Left renal pelvis (tissue), 4 donors: ENCODE data around the gene SEC24D. TPM values are rescaled to one million over a fixed set of nuclear protein-coding genes. Genes with fewer than 3 reads are reported as not detected.
"Not testable (repeated sequence)": the region's sequence is repeated elsewhere in the genome, so short reads cannot be mapped to it uniquely, and the experiment has no call there.

Source experiments
- DNase-seq, 4 donors: peaks; one replicate each; pipeline ENCODE4 v3.0.0-alpha.2; 2013; ENCODE audit warnings: low read depth in 4 of 4, low spot score in 3 of 4
- polyA plus RNA-seq, 4 donors: library from polyadenylated mRNA; unstranded; fragments of 120-200 nt; gene quantifications; one replicate each; pipeline ENCODE4 v1.2.1, GENCODE V29; 2013; ENCODE audit not compliant: insufficient read length in 4 of 4

The SEC24D gene
- polyA plus RNA-seq, 4 donors: 35.0 to 80.2 (median 47.3) TPM

GRCh38 chr4:118811832-118812231 lies 24.1 kb downstream of the SEC24D start:
- DNase-seq: no peak

- no peak for DNase-seq
Observed at GRCh38 chr4:118810991-118811764, 24.7 kb downstream of the SEC24D start.

- DNase-seq: no peak
Observed at GRCh38 chr4:118807659-118808058, 28.3 kb downstream of the SEC24D start.

- no peak for DNase-seq
Observed at GRCh38 chr4:118803253-118803652, 32.7 kb downstream of the SEC24D start.

- no peak for DNase-seq
Observed at GRCh38 chr4:118801895-118802575, 33.9 kb downstream of the SEC24D start.

GRCh38 chr4:118799231-118799942 lies 36.5 kb downstream of the SEC24D start:
- no peak for DNase-seq

- no peak for DNase-seq
Observed at GRCh38 chr4:118798658-118799057, 37.3 kb downstream of the SEC24D start.

GRCh38 chr4:118797558-118798142 lies 38.3 kb downstream of the SEC24D start:
- DNase-seq: no peak

GRCh38 chr4:118791690-118792446 lies 44.1 kb downstream of the SEC24D start:
- DNase-seq: not testable (repeated sequence)

GRCh38 chr4:118790544-118790943 lies 45.4 kb downstream of the SEC24D start:
- no peak for DNase-seq

- DNase-seq: no peak
Observed at GRCh38 chr4:118788911-118789310, 47.0 kb downstream of the SEC24D start.

- DNase-seq: no peak
Observed at GRCh38 chr4:118787844-118788380, 48.0 kb downstream of the SEC24D start.

GRCh38 chr4:118784776-118785175 lies 51.1 kb downstream of the SEC24D start:
- DNase-seq: no peak

- no peak for DNase-seq
Observed at GRCh38 chr4:118783887-118784286, 52.0 kb downstream of the SEC24D start.

- not testable (repeated sequence) for DNase-seq
Observed at GRCh38 chr4:118782886-118783285, 53.0 kb downstream of the SEC24D start.

- DNase-seq: not testable (repeated sequence)
Observed at GRCh38 chr4:118777649-118778048, 58.3 kb downstream of the SEC24D start.

- not testable (repeated sequence) for DNase-seq
Observed at GRCh38 chr4:118776955-118777640, 58.8 kb downstream of the SEC24D start.

- DNase-seq: no peak
Observed at GRCh38 chr4:118776157-118776954, 59.6 kb downstream of the SEC24D start.

GRCh38 chr4:118775405-118775804 lies 60.5 kb downstream of the SEC24D start:
- no peak for DNase-seq
